Keratinocyte (primary cell): Measurements from ENCODE around the gene PCNT. TPM values are rescaled to one million over a fixed set of nuclear protein-coding genes. Genes with fewer than 3 reads are reported as not detected.
"Not testable (repeated sequence)": the region's sequence is repeated elsewhere in the genome, so short reads cannot be mapped to it uniquely, and the experiment has no call there.

Source experiments
- DNase-seq: peaks from one replicate; pipeline ENCODE4 v3.0.0-alpha.2; 2011; ENCODE audit warnings: low read depth, missing footprints, low spot score
- FAIRE-seq: peaks from 2 replicates; lab custom pipeline; 2011; peaks lifted over from hg19 to GRCh38; lab: Jason Lieb, UNC
- H2AFZ ChIP-seq: 2 replicates; pipeline ENCODE4 v1.6.0; 2012; ENCODE audit warnings: low read length, control low read depth, inconsistent platforms; ENCODE audit not compliant: control insufficient read depth
- H3K27ac ChIP-seq: 2 replicates; pipeline ENCODE4 v1.5.1; 2011; ENCODE audit warnings: low read length; ENCODE audit not compliant: control insufficient read depth, insufficient read depth
- H3K27me3 ChIP-seq: 3 replicates; pipeline ENCODE4 v1.6.0; 2011; ENCODE audit warnings: low read length; ENCODE audit not compliant: control insufficient read depth, insufficient read depth; ENCODE audit errors: extremely low read depth
- H3K36me3 ChIP-seq, 2 experiments: 2 replicates in 1 of 2; 3 replicates in 1 of 2; pipeline ENCODE4 v1.5.1; 2011; ENCODE audit warnings: low read length in 2 of 2, mild to moderate bottlenecking in 1 of 2; ENCODE audit not compliant: control insufficient read depth in 2 of 2, insufficient read depth in 2 of 2; ENCODE audit errors: extremely low read depth in 1 of 2
- H3K4me1 ChIP-seq: 3 replicates; pipeline ENCODE4 v1.5.1; 2011; ENCODE audit warnings: low read length; ENCODE audit not compliant: control insufficient read depth, insufficient read depth; ENCODE audit errors: extremely low read depth
- H3K4me2 ChIP-seq: 3 replicates; pipeline ENCODE4 v1.6.0; 2011; ENCODE audit warnings: low read depth, low read length; ENCODE audit not compliant: control insufficient read depth, insufficient read depth; ENCODE audit errors: extremely low read depth
- H3K4me3 ChIP-seq, 3 experiments: fragments of 200-600 bp in 1 of 3; sonication (generic) in 1 of 3; 2 replicates in 2 of 3; 3 replicates in 1 of 3; pipeline ENCODE4 v1.5.1; 2011 to 2016; ENCODE audit warnings: low read length in 3 of 3, mild to moderate bottlenecking in 3 of 3, control low read depth in 2 of 3, inconsistent platforms in 1 of 3, low read depth in 1 of 3, mixed read lengths in 1 of 3, mixed run types in 1 of 3, moderate library complexity in 1 of 3; ENCODE audit not compliant: control insufficient read depth in 2 of 3, insufficient read depth in 2 of 3; ENCODE audit errors: extremely low read depth in 1 of 3
- H3K79me2 ChIP-seq: 2 replicates; pipeline ENCODE4 v1.6.0; 2012; ENCODE audit warnings: low read length; ENCODE audit not compliant: control insufficient read depth, insufficient read depth
- H3K9ac ChIP-seq: 3 replicates; pipeline ENCODE4 v1.6.0; 2011; ENCODE audit warnings: low read length; ENCODE audit not compliant: control insufficient read depth, insufficient read depth; ENCODE audit errors: extremely low read depth
- H3K9me1 ChIP-seq: 3 replicates; pipeline ENCODE4 v1.6.0; 2011; ENCODE audit warnings: low read length; ENCODE audit not compliant: control insufficient read depth, insufficient read depth; ENCODE audit errors: extremely low read depth
- H3K9me3 ChIP-seq: 2 replicates; pipeline ENCODE4 v1.5.1; 2012; ENCODE audit warnings: low read depth, low read length; ENCODE audit not compliant: control insufficient read depth
- H4K20me1 ChIP-seq: 3 replicates; pipeline ENCODE4 v1.6.0; 2011; ENCODE audit warnings: low read length; ENCODE audit not compliant: control insufficient read depth, insufficient read depth; ENCODE audit errors: extremely low read depth
- EZH2 ChIP-seq: IDR thresholded peaks from one replicate; pipeline ENCODE4 v1.6.1; 2012; ENCODE audit warnings: inconsistent platforms, mild to moderate bottlenecking, low read length, moderate library complexity
- dilution Hi-C: fragments of 300-500 bp; cut with MboI; formaldehyde crosslinking; loops from one replicate; pipeline ENCODE4 v1.7.0; 2020; ENCODE audit warnings: low sequenced_read_pairs; ENCODE audit not compliant: extremely low pct_ligation_motif_present
- polyA plus RNA-seq, 5 experiments: library from polyadenylated mRNA; depleted of rRNA in 3 of 5; stranded (reverse) in 3 of 5; stranded (forward) in 1 of 5; unstranded in 1 of 5; fragments of >200 nt; gene quantifications; 1 replicate in 1 of 5; 2 replicates in 3 of 5; 3 replicates in 1 of 5; pipeline versions ENCODE4 v1.2.1 to v1.2.3, GENCODE V29; 2011 to 2012; ENCODE audit warnings: missing spikeins in 2 of 5, low read depth in 1 of 5, low replicate concordance in 1 of 5
- TF ChIP-seq, protein P1 (sequence below), 3 experiments: IDR thresholded peaks in 1 of 3; conservative IDR thresholded peaks in 1 of 3; optimal IDR thresholded peaks in 1 of 3; 2 replicates in 2 of 3; 3 replicates in 1 of 3; pipeline versions ENCODE3 to v1.5.1; 2011; ENCODE audit warnings: low read length in 3 of 3, mild to moderate bottlenecking in 3 of 3, moderate library complexity in 2 of 3, control low read depth in 1 of 3, inconsistent platforms in 1 of 3; ENCODE audit not compliant: insufficient read depth in 2 of 3; ENCODE audit errors: extremely low read depth in 1 of 3

The PCNT gene
- polyA plus RNA-seq, 1 donor (not counting 4 experiments of a cell fraction or from before 2014, with no cell fraction given) = 9.8 TPM

DNA sequence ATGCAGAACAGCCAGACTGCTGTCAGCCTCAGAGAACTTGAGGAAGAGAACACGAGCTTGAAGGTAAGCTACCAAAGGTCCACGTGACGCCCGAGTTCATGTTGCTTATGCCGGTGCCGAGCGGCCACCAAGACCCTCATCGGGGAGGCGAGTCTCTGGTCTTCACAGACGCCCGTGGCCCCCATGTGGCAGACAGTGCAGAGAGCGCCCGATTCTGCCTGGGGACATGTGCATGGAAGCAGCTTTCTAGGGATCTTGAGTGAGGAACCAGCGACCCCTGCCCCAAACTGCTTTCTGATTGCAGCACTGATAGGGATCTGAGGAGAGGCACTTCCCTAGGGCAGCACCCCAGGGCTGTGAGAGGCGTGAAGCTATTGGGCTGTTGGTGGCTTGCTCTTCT, 78.5 kb downstream of the PCNT start:
- no peaks in the 10 kb centered on the region for H4K20me1 ChIP-seq
- DNase-seq (no peak), FAIRE-seq (no peak)
- H3K4me1 ChIP-seq = no peaks in the 10 kb centered on the region
- no peak overlapping the region for H3K9ac ChIP-seq
- dilution Hi-C loops = no loop called here
- H2AFZ ChIP-seq = no peak overlapping the region
- TF ChIP-seq, protein P1, sequence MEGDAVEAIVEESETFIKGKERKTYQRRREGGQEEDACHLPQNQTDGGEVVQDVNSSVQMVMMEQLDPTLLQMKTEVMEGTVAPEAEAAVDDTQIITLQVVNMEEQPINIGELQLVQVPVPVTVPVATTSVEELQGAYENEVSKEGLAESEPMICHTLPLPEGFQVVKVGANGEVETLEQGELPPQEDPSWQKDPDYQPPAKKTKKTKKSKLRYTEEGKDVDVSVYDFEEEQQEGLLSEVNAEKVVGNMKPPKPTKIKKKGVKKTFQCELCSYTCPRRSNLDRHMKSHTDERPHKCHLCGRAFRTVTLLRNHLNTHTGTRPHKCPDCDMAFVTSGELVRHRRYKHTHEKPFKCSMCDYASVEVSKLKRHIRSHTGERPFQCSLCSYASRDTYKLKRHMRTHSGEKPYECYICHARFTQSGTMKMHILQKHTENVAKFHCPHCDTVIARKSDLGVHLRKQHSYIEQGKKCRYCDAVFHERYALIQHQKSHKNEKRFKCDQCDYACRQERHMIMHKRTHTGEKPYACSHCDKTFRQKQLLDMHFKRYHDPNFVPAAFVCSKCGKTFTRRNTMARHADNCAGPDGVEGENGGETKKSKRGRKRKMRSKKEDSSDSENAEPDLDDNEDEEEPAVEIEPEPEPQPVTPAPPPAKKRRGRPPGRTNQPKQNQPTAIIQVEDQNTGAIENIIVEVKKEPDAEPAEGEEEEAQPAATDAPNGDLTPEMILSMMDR (optimal IDR thresholded peaks at IDR 0.05 in 1 of 3, IDR thresholded peaks at IDR 0.05 in 1 of 3, conservative IDR thresholded peaks at IDR 0.05 in 1 of 3; ENCODE audit: extremely low read depth in 1 of 3, insufficient read depth in 2 of 3, low read length in 3 of 3) = no peak
- TF ChIP-seq EZH2 = no peak
- no peaks in the 10 kb centered on the region for H3K9me1 ChIP-seq
- H3K9me3 ChIP-seq = no peaks in the 10 kb centered on the region
- H3K79me2 ChIP-seq = no peaks in the 10 kb centered on the region
- H3K4me2 ChIP-seq = no peak overlapping the region
- peaks cover 14 to 18% of the 10 kb centered on the region in 2 experiments for H3K36me3 ChIP-seq
- no peak overlapping the region for H3K4me3 ChIP-seq
- no peak overlapping the region for H3K27ac ChIP-seq
- no peaks in the 10 kb centered on the region for H3K27me3 ChIP-seq

DNA sequence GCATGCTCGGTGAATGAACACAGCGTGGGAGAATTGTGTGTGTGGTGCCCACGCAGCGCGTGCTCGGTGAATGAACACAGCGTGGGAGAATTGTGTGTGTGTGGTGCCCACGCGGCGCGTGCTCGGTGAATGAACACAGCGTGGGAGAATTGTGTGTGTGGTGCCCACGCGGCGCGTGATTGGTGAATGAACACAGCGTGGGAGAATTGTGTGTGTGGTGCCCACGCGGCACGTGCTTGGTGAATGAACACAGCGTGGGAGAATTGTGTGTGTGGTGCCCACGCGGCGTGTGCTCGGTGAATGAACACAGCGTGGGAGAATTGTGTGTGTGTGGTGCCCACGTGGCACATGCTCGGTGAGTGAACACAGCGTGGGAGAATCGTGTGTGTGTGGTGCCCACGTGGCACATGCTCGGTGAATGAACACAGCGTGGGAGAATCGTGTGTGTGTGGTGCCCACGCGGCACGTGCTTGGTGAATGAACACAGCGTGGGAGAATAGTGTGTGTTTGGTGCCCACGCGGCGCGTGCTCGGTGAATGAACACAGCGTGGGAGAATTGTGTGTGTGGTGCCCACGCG, 79.4 kb downstream of the PCNT start:
- FAIRE-seq, H3K9me3 ChIP-seq, H3K27me3 ChIP-seq, H2AFZ ChIP-seq, H3K4me2 ChIP-seq, H3K4me3 ChIP-seq, H3K27ac ChIP-seq, dilution Hi-C loops, H3K9me1 ChIP-seq, H4K20me1 ChIP-seq, H3K9ac ChIP-seq, DNase-seq, H3K79me2 ChIP-seq, H3K4me1 ChIP-seq: not testable (repeated sequence)
- H3K36me3 ChIP-seq = peaks cover 11 to 15% of the 10 kb centered on the region in 2 experiments

DNA sequence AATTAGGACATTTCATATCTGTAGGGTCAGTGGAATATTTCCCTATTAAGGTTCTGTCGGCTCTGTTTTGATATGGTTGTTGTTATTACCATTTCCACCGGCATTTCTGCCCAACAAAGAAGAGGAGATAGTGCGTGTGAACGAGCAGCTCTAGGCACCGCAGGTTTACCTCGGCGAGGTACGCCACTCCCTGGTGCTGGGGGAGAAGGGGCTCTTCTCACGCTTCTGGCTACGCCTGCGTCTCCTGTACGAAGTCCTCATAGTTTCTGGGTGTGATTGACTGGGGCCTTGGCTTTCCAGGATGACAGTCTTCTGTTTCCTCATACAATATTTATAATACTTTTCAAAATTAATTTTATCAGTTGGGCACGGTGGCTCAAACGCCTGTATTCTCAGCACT, 80.3 kb downstream of the PCNT start:
- no peak overlapping the region for H3K9ac ChIP-seq
- TF ChIP-seq, protein P1 (optimal IDR thresholded peaks at IDR 0.05 in 1 of 3, IDR thresholded peaks at IDR 0.05 in 1 of 3, conservative IDR thresholded peaks at IDR 0.05 in 1 of 3; ENCODE audit: extremely low read depth in 1 of 3, insufficient read depth in 2 of 3, low read length in 3 of 3) = no peak
- no peak for TF ChIP-seq EZH2
- H3K4me2 ChIP-seq = no peak overlapping the region
- no peaks in the 10 kb centered on the region for H3K4me1 ChIP-seq
- no peaks in the 10 kb centered on the region for H3K9me3 ChIP-seq
- FAIRE-seq = no peak
- H3K27me3 ChIP-seq = no peaks in the 10 kb centered on the region
- H4K20me1 ChIP-seq = no peaks in the 10 kb centered on the region
- no peaks in the 10 kb centered on the region for H3K79me2 ChIP-seq
- no peak overlapping the region for H3K27ac ChIP-seq
- no peak overlapping the region for H2AFZ ChIP-seq
- no peaks in the 10 kb centered on the region for H3K9me1 ChIP-seq
- no peak overlapping the region for H3K4me3 ChIP-seq
- peaks cover 9 to 15% of the 10 kb centered on the region in 2 experiments for H3K36me3 ChIP-seq
- no peak for DNase-seq
- dilution Hi-C loops = no loop called here
